ENCODE results near the gene SSRP1. TPM values are rescaled to one million over a fixed set of nuclear protein-coding genes. Genes with fewer than 3 reads are reported as not detected.

SSRP1 gene
- total RNA-seq, 1 experiment from 2014 or later, result 399 TPM

- ChIA-PET CTCF (interaction anchor here (0.6 kb wide), 1 partner anchor 10 kb away, joined by 4 read pairs; the partner anchor contains the start of gene SSRP1), POLR2A (ENCODE audit: low non-redundant PET) (interaction anchor here (0.6 to 0.7 kb wide), 3 partner anchors 20 to 1083 kb away, joined by 3 to 4 read pairs (median 3); no protein-coding TSS in a partner anchor)
- no peaks in the 10 kb centered on the region for H3K9me3 ChIP-seq (ENCODE audit: low read depth, low read length, poor library complexity, severe bottlenecking)
- intact Hi-C loops (cut with micrococcal nuclease; ENCODE audit: unreplicated experiment), result loop anchor here (1.0 to 10.0 kb wide), 2 partner anchors 10 to 1249 kb away; partner anchors contain the start of genes LPXN, SSRP1 and ZFP91
- peak overlapping the region; percentile 85 for H3K27ac ChIP-seq (ENCODE audit: low read depth, low read length, poor library complexity, severe bottlenecking)
- peaks cover 58% of the 10 kb centered on the region for H3K36me3 ChIP-seq (ENCODE audit: insufficient read depth, low read length, poor library complexity, severe bottlenecking)
- TF ChIP-seq CTCF (conservative IDR thresholded peaks at IDR 0.05; ENCODE audit: low read depth, low read length) (no peak), EZH2 (IDR thresholded peaks at IDR 0.05; ENCODE audit: borderline replicate concordance, low read depth, low read length, poor library complexity, severe bottlenecking) (no peak)
- peaks cover 43% of the 10 kb centered on the region for H3K4me1 ChIP-seq (ENCODE audit: insufficient read depth, low read length, poor library complexity, severe bottlenecking)
- BruUV-seq (replicated peaks), result no TSS peak
- no peaks in the 10 kb centered on the region for H3K27me3 ChIP-seq (replicated peaks; ENCODE audit: insufficient read depth, low read depth, low read length, poor library complexity)
- H3K4me3 ChIP-seq (ENCODE audit: low read depth, low read length, poor library complexity, severe bottlenecking), result peak overlapping the region; percentile 74
- DNase-seq (ENCODE audit: low spot score), result no peak
Observed at GRCh38 chr11:57325735-57326048, 10.0 kb downstream of the SSRP1 start.

- intact Hi-C loops (cut with micrococcal nuclease; ENCODE audit: unreplicated experiment), result loop anchor here (1.0 to 10.0 kb wide), 2 partner anchors 10 to 1250 kb away; partner anchors contain the start of genes LPXN, SSRP1 and ZFP91
- Histone ChIP-seq H3K9me3 (ENCODE audit: low read depth, low read length, poor library complexity, severe bottlenecking) (no peaks in the 10 kb centered on the region), H3K27ac (ENCODE audit: low read depth, low read length, poor library complexity, severe bottlenecking) (peak within 1 kb of the TSS; percentile 85), H3K4me1 (ENCODE audit: insufficient read depth, low read length, poor library complexity, severe bottlenecking) (peaks cover 43% of the 10 kb centered on the region), H3K4me3 (ENCODE audit: low read depth, low read length, poor library complexity, severe bottlenecking) (peak within 1 kb of the TSS; percentile 74), H3K27me3 (replicated peaks; ENCODE audit: insufficient read depth, low read depth, low read length, poor library complexity) (no peaks in the 10 kb centered on the region), H3K36me3 (ENCODE audit: insufficient read depth, low read length, poor library complexity, severe bottlenecking) (peaks cover 58% of the 10 kb centered on the region)
- TF ChIP-seq CTCF (conservative IDR thresholded peaks at IDR 0.05; ENCODE audit: low read depth, low read length), result no peak
- TF ChIP-seq EZH2 (IDR thresholded peaks at IDR 0.05; ENCODE audit: borderline replicate concordance, low read depth, low read length, poor library complexity, severe bottlenecking), result no peak
- peak; percentile 99 for DNase-seq (ENCODE audit: low spot score)
- TSS peak; percentile 87 for BruUV-seq (replicated peaks)
- CTCF ChIA-PET, result interaction anchor here (0.6 kb wide), 2 partner anchors 11 to 1198 kb away, joined by 4 read pairs; partner anchors contain the start of gene SSRP1
- POLR2A ChIA-PET (ENCODE audit: low non-redundant PET), result interaction anchor here (0.6 to 0.7 kb wide), 3 partner anchors 21 to 1082 kb away, joined by 3 to 4 read pairs (median 3); no protein-coding TSS in a partner anchor
Observed at GRCh38 chr11:57324886-57325734, 10.6 kb downstream of the SSRP1 start, which contains the start of gene TNKS1BP1. Gene TNKS1BP1 (minus strand): TSS chr11:57324952. CDS start chr11:57321885, 3,067 bp downstream.

- Histone ChIP-seq H3K9me3 (ENCODE audit: low read depth, low read length, poor library complexity, severe bottlenecking) (no peaks in the 10 kb centered on the region), H3K27ac (ENCODE audit: low read depth, low read length, poor library complexity, severe bottlenecking) (peak overlapping the region; percentile 85), H3K4me3 (ENCODE audit: low read depth, low read length, poor library complexity, severe bottlenecking) (peak overlapping the region; percentile 74), H3K27me3 (replicated peaks; ENCODE audit: insufficient read depth, low read depth, low read length, poor library complexity) (no peaks in the 10 kb centered on the region), H3K4me1 (ENCODE audit: insufficient read depth, low read length, poor library complexity, severe bottlenecking) (peaks cover 43% of the 10 kb centered on the region), H3K36me3 (ENCODE audit: insufficient read depth, low read length, poor library complexity, severe bottlenecking) (peaks cover 56% of the 10 kb centered on the region)
- intact Hi-C loops (cut with micrococcal nuclease; ENCODE audit: unreplicated experiment), result loop anchor here (10.0 kb wide), 1 partner anchor 1250 kb away; the partner anchor contains the start of genes LPXN and ZFP91
- TF ChIP-seq CTCF (conservative IDR thresholded peaks at IDR 0.05; ENCODE audit: low read depth, low read length) (no peak), EZH2 (IDR thresholded peaks at IDR 0.05; ENCODE audit: borderline replicate concordance, low read depth, low read length, poor library complexity, severe bottlenecking) (no peak)
- ChIA-PET POLR2A (ENCODE audit: low non-redundant PET) (interaction anchor here (0.6 kb wide), 1 partner anchor 12 kb away, joined by 4 read pairs; the partner anchor contains the start of gene SSRP1), CTCF (interaction anchor here (0.6 kb wide), 1 partner anchor 1199 kb away, joined by 4 read pairs; no protein-coding TSS in a partner anchor)
- DNase-seq (ENCODE audit: low spot score), result peak; percentile 57
- no TSS peak for BruUV-seq (replicated peaks)
Observed at GRCh38 chr11:57324154-57324885, 11.4 kb downstream of the SSRP1 start.

Data from A673 (cell line).